Naive thymus-derived CD8-positive, alpha-beta T cell (primary cell): ENCODE results near the gene RBL2. TPM values are rescaled to one million over a fixed set of nuclear protein-coding genes. Genes with fewer than 3 reads are reported as not detected.
A peak's percentile ranks its signal among the peaks of the same experiment; 100 is the strongest.
"Not testable (repeated sequence)": the region's sequence is repeated elsewhere in the genome, so short reads cannot be mapped to it uniquely, and the experiment has no call there.

Experiments used
- ATAC-seq, 2 donors: fragments of 150-1000 bp; cut with Tn5 transposase in 1 of 2; sonication (Bioruptor Pico), chemical (Tn5 transposase) in 1 of 2; 1 replicate in 1 of 2; 2 replicates in 1 of 2; pipeline ENCODE4 v1.10.0; 2021; ENCODE audit warnings: mild to moderate bottlenecking in 2 of 2, moderate library complexity in 2 of 2
- POLR2A ChIA-PET: fragments of 350-600 bp; sonication (Branson Sonifier 250); formaldehyde crosslinking; loops from one replicate; lab custom pipeline; 2021; ENCODE audit warnings: antibody characterized with exemption; lab: Charles Lee
- DNase-seq, 10 donors: peaks; one replicate each; pipeline versions ENCODE4 v3.0.0 to v3.0.0-alpha.2; 2020 to 2022
- H3K27ac Mint-ChIP-seq, 10 donors: one replicate each; pipeline ENCODE4 v1.8.0; 2020 to 2022; ENCODE audit warnings: mild to moderate bottlenecking in 10 of 10, mixed read lengths in 10 of 10, moderate library complexity in 4 of 10, inconsistent platforms in 1 of 10
- H3K27me3 Mint-ChIP-seq, 5 donors: one replicate each; pipeline ENCODE4 v1.8.0; 2021 to 2022; ENCODE audit warnings: mixed read lengths in 5 of 5
- H3K36me3 Mint-ChIP-seq, 3 donors: one replicate each; pipeline ENCODE4 v1.8.0; 2020 to 2022; ENCODE audit warnings: mixed read lengths in 3 of 3, mild to moderate bottlenecking in 2 of 3, inconsistent platforms in 1 of 3
- H3K4me1 Mint-ChIP-seq, 4 donors: one replicate each; pipeline ENCODE4 v1.8.0; 2021 to 2022; ENCODE audit warnings: mixed read lengths in 4 of 4
- H3K4me3 Mint-ChIP-seq, 10 donors: one replicate each; pipeline ENCODE4 v1.8.0; 2020 to 2022; ENCODE audit warnings: mild to moderate bottlenecking in 10 of 10, mixed read lengths in 10 of 10, moderate library complexity in 6 of 10, inconsistent platforms in 1 of 10
- H3K9me3 Mint-ChIP-seq, 9 donors: one replicate each; pipeline ENCODE4 v1.8.0; 2020 to 2022; ENCODE audit warnings: mixed read lengths in 9 of 9, mild to moderate bottlenecking in 3 of 9, inconsistent platforms in 1 of 9, moderate library complexity in 1 of 9
- polyA plus RNA-seq, 3 donors: library from polyadenylated mRNA; unstranded; fragments of 300-500 nt; fragmentation: Illumina TruSeq; gene quantifications; one replicate each; pipeline ENCODE4 v1.2.3, GENCODE V29; 2021
- total RNA-seq, 8 experiments: library from RNA in 2 of 8; stranded (reverse) in 2 of 8; gene quantifications; one replicate each; pipeline ENCODE4 v1.2.3 and lab custom pipeline; 2021 to 2026

RBL2 gene, protein sequence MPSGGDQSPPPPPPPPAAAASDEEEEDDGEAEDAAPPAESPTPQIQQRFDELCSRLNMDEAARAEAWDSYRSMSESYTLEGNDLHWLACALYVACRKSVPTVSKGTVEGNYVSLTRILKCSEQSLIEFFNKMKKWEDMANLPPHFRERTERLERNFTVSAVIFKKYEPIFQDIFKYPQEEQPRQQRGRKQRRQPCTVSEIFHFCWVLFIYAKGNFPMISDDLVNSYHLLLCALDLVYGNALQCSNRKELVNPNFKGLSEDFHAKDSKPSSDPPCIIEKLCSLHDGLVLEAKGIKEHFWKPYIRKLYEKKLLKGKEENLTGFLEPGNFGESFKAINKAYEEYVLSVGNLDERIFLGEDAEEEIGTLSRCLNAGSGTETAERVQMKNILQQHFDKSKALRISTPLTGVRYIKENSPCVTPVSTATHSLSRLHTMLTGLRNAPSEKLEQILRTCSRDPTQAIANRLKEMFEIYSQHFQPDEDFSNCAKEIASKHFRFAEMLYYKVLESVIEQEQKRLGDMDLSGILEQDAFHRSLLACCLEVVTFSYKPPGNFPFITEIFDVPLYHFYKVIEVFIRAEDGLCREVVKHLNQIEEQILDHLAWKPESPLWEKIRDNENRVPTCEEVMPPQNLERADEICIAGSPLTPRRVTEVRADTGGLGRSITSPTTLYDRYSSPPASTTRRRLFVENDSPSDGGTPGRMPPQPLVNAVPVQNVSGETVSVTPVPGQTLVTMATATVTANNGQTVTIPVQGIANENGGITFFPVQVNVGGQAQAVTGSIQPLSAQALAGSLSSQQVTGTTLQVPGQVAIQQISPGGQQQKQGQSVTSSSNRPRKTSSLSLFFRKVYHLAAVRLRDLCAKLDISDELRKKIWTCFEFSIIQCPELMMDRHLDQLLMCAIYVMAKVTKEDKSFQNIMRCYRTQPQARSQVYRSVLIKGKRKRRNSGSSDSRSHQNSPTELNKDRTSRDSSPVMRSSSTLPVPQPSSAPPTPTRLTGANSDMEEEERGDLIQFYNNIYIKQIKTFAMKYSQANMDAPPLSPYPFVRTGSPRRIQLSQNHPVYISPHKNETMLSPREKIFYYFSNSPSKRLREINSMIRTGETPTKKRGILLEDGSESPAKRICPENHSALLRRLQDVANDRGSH
- 100 to 1,000 TPM; 593 to 608 TPM for total RNA-seq
- 100 to 1,000 TPM; 245 to 302 (median 262) TPM for polyA plus RNA-seq
- 146 to 920 (median 568) reads per million in 6 experiments for total RNA-seq (lab: John Stamatoyannopoulos, UW)

DNA sequence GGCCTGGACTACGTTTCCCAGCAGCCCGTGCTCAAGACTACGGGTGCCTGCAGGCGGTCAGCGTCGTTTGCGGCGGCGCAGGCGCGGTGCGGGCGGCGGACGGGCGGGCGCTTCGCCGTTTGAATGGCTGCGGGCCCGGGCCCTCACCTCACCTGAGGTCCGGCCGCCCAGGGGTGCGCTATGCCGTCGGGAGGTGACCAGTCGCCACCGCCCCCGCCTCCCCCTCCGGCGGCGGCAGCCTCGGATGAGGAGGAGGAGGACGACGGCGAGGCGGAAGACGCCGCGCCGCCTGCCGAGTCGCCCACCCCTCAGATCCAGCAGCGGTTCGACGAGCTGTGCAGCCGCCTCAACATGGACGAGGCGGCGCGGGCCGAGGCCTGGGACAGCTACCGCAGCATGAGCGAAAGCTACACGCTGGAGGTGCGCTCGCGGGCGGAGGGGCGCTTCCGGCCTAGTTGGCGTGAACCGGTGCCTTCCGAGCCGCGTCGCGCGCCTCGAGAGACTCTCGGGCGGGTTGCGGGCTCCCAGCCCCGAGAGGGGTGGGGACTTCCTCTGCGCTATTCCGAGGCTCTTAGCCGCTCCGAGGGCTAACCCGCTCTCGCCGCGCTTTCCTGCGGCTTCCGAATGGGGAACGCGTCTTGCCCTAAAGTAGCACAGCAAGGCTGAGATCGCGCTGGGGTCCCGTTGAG is at the start of gene RBL2:
Gene RBL2 (plus strand): TSS at position 95 of the 689 bp plus-strand sequence. CDS start 86 bp downstream, at position 181.
- Mint-ChIP-seq H3K4me1 (peaks cover 12 to 47% (median 29%) of the 10 kb centered on the region in 4 donors), H3K9me3 (peaks cover 0 to 3% (median 0%) of the 10 kb centered on the region in 9 donors), H3K4me3 (peak within 1 kb of the TSS; percentile 92 to 99 (median 98)), H3K27ac (peak within 1 kb of the TSS; percentile 95 to 99 (median 98)), H3K36me3 (peaks cover 5 to 11% (median 5%) of the 10 kb centered on the region in 3 donors), H3K27me3 (no peaks in the 10 kb centered on the region)
- ATAC-seq (peak; percentile 79 to 80), DNase-seq (peak; percentile 67 to 89 (median 80))
- POLR2A ChIA-PET, result interaction anchor here (0.8 to 12.0 kb wide), 15 partner anchors 12 to 393 kb away, joined by 3 to 564 read pairs (median 5); partner anchors contain the start of genes AKTIP, FTO and RPGRIP1L

DNA sequence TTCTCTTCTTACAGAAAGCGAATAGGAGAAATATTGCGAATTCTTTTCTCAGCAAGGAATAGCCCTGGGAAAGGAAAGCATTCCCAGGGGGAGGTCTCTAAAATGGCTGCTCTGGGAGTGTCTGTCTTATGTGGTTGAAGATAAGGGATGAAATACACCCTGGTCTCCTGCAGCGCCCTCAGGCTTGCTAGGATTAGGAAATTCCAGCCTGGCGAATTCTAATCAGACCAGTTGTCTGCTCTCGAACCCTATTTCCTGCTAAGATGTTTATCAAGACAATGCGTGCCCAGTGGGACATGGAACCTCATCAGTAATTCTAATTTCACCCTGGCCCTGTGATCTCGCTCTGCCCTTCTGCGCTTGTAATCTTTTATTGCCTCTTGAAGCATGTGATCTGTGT is 49.7 kb upstream of the RBL2 start:
- DNase-seq, ATAC-seq, POLR2A ChIA-PET, H3K27ac Mint-ChIP-seq, H3K4me3 Mint-ChIP-seq, H3K27me3 Mint-ChIP-seq: not testable (repeated sequence)
- H3K9me3 Mint-ChIP-seq, result peaks cover 0 to 29% (median 18%) of the 10 kb centered on the region in 9 donors
- peaks cover 5 to 16% (median 7%) of the 10 kb centered on the region in 4 donors for H3K4me1 Mint-ChIP-seq
- peaks cover 24 to 72% (median 62%) of the 10 kb centered on the region in 3 donors for H3K36me3 Mint-ChIP-seq

DNA sequence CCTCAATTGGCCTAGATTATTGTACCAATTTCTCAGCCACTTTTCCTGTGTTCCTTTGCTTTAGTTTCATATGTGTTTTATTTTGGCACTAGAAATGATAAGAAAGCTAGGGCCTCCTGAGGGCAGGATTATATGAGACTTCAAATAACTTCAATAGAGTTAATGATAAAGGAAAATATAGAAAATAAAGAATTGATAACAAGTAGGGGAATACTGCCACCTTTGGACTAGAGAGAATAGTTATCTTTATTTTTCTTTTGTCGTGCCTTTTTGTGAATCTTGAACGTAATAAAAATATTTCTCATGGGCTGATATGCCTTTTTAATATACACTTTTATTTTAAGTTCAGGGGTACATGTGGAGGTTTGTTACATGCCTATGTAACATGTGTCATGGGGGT is 29.3 kb upstream of the RBL2 start:
- Mint-ChIP-seq H3K27ac (no peak overlapping the region), H3K27me3 (no peaks in the 10 kb centered on the region), H3K4me3 (no peak overlapping the region), H3K9me3 (peaks cover 0 to 3% (median 0%) of the 10 kb centered on the region in 9 donors), H3K4me1 (peaks cover 0 to 2% (median 0%) of the 10 kb centered on the region in 4 donors), H3K36me3 (no peaks in the 10 kb centered on the region)
- DNase-seq (no peak), ATAC-seq (no peak)
- POLR2A ChIA-PET, result no interaction called here

DNA sequence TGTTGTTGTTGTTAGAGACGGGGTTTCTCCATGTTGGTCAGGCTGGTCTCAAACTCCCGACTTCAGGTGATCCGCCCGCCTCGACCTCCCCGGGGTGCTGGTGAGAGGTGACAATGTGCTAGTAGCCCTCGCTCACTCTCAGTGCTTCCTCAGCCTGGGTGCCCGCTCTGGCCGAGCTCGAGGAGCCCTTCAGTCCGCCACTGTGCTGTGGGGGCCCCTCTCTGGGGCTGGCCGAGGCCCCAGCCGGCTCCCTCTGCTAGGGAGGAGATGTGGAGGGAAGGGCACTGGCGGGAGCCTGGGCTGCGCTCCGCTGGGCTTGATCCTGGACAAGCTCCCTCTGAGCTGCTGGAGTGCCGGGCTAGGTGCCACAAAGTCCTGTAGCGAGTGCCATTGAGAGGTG is 21.7 kb upstream of the RBL2 start:
- ATAC-seq (no peak), DNase-seq (peak in 1 of 10 donors; percentile 45)
- peaks cover 0 to 8% (median 5%) of the 10 kb centered on the region in 3 donors for H3K36me3 Mint-ChIP-seq
- peaks cover 2 to 10% (median 7%) of the 10 kb centered on the region in 4 donors for H3K4me1 Mint-ChIP-seq
- no peak overlapping the region for H3K27ac Mint-ChIP-seq
- no peak overlapping the region for H3K4me3 Mint-ChIP-seq
- H3K27me3 Mint-ChIP-seq, result no peaks in the 10 kb centered on the region
- H3K9me3 Mint-ChIP-seq, result peaks cover 0 to 6% (median 2%) of the 10 kb centered on the region in 9 donors
- POLR2A ChIA-PET, result interaction anchor here (0.6 kb wide), 1 partner anchor 26 kb away, joined by 10 read pairs; no protein-coding TSS in a partner anchor

DNA sequence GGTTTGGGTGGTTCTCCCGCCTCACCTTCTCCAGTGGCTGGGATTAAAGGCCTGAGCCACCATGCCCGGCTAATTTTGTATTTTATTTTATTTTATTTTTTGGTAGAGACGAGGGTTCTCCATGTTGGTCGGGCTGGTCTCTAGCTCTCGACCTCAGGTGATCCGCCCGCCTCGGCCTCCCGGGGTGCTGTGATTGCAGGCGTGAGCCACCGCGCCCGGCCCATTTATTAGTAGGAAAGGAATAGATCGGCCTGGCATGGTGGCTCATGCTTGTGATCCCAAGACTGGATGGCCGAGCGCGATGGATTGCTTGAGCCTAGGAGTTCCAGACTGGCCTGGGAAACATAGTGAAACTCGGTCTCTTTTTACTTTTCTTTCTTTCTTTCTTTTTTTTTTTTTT is 20.4 kb upstream of the RBL2 start:
- H3K27me3 Mint-ChIP-seq, result no peaks in the 10 kb centered on the region
- H3K4me3 Mint-ChIP-seq, result no peak overlapping the region
- no peak overlapping the region for H3K27ac Mint-ChIP-seq
- peaks cover 2 to 13% (median 8%) of the 10 kb centered on the region in 4 donors for H3K4me1 Mint-ChIP-seq
- ATAC-seq, result no peak
- no peak for DNase-seq
- peaks cover 0 to 6% (median 2%) of the 10 kb centered on the region in 9 donors for H3K9me3 Mint-ChIP-seq
- POLR2A ChIA-PET, result no interaction called here
- H3K36me3 Mint-ChIP-seq, result peaks cover 0 to 8% (median 5%) of the 10 kb centered on the region in 3 donors

DNA sequence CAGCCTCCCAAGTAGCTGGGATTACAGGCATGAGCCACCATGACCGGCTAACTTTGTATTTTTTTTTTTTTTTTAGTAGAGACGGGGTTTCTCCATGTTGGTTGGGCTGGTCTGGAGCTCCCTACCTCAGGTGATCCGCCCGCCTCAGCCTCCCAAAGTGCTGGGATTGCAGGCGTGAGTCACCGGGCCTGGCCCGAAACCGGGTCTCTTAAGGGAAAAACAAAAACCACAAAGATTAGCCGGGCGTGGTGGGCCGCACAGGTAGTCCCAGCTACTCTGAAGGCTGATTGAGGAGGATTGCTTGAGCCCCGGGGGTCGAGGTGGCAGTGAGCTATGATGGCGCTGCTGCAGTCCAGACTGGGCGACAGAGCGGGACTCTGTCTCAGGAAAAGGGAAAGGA is 19.9 kb upstream of the RBL2 start:
- no peaks in the 10 kb centered on the region for H3K27me3 Mint-ChIP-seq
- H3K4me1 Mint-ChIP-seq, result peaks cover 5 to 13% (median 8%) of the 10 kb centered on the region in 4 donors
- peaks cover 0 to 9% (median 5%) of the 10 kb centered on the region in 3 donors for H3K36me3 Mint-ChIP-seq
- H3K4me3 Mint-ChIP-seq, result no peak overlapping the region
- ATAC-seq (no peak), DNase-seq (no peak)
- no peak overlapping the region for H3K27ac Mint-ChIP-seq
- peaks cover 0 to 6% (median 2%) of the 10 kb centered on the region in 9 donors for H3K9me3 Mint-ChIP-seq
- POLR2A ChIA-PET, result no interaction called here

DNA sequence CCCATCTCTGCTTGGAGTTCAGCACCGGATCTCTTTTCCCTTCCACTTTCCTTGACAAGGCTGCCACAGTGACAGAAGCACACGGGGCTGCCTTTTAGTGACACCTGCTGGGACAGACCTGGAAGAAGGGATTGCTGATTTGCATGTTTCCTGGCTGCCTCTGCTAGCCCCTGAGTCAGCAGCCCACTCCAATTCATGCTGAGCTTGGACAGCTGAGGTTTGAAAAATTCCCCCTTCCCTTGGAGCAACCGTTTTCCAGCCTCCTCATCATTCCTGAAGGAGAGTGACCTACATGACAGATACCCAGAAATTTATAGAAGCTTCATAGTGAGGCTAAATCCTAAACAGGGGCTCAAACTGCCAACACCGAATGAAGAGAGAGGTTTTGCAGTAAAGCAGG is 18.8 kb upstream of the RBL2 start:
- Mint-ChIP-seq H3K36me3 (peaks cover 0 to 6% (median 5%) of the 10 kb centered on the region in 3 donors), H3K27ac (peak overlapping the region in 2 of 10 donors; percentile 9 to 37), H3K4me1 (peaks cover 6 to 13% (median 10%) of the 10 kb centered on the region in 4 donors), H3K4me3 (no peak overlapping the region), H3K9me3 (peaks cover 0 to 6% (median 2%) of the 10 kb centered on the region in 9 donors), H3K27me3 (no peaks in the 10 kb centered on the region)
- no peak for ATAC-seq
- POLR2A ChIA-PET, result interaction anchor here (0.6 kb wide), 1 partner anchor 145 kb away, joined by 3 read pairs; no protein-coding TSS in a partner anchor
- no peak for DNase-seq

DNA sequence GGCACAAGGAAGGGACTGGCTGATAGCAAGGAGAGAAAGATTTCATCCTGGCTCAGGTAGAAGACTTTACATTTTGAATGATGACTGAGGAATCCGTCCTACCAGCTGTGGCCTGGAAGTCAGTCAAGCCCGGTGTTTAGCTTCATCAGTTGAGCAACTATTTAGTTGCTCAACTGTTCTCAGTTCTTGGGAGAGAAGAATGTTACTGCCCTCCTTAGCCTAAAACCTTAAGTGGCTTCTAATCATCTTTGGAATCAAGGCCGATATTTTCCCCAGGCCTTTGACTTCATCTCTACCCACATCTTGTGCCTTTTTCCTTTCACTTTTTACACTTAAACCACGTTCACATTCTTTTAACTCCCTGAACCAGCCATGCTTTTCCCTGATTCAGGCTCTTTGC is 17.3 kb upstream of the RBL2 start:
- H3K4me1 Mint-ChIP-seq, result peaks cover 6 to 11% (median 9%) of the 10 kb centered on the region in 4 donors
- peaks cover 0 to 6% (median 0%) of the 10 kb centered on the region in 3 donors for H3K36me3 Mint-ChIP-seq
- H3K4me3 Mint-ChIP-seq, result peak overlapping the region in 1 of 10 donors; percentile 20
- no peak for DNase-seq
- no peak overlapping the region for H3K27ac Mint-ChIP-seq
- no peaks in the 10 kb centered on the region for H3K27me3 Mint-ChIP-seq
- POLR2A ChIA-PET, result interaction anchor here (0.8 kb wide), 1 partner anchor 12 kb away, joined by 3 read pairs; no protein-coding TSS in a partner anchor
- ATAC-seq, result no peak
- H3K9me3 Mint-ChIP-seq, result peaks cover 0 to 2% (median 0%) of the 10 kb centered on the region in 9 donors

DNA sequence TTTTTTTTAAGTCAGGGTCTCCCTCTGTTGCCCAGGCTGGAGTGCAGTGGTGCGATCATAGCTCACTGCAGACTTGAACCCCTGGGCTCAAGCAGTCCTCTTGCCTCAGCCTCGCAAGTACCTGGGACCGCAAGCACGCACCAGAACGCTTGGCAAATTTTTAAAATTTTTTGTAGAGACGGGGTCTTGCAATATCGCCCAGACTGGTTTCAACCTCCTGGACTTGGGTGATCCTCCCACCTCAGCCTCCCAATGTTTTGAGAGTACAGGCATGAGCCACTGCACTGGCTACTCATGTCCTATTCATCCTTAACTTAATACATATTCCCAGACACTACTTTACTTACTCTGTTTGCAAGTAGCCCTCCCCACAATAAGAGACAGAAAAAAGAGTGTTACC is 16.3 kb upstream of the RBL2 start:
- ATAC-seq, result no peak
- Mint-ChIP-seq H3K4me1 (peaks cover 6 to 11% (median 9%) of the 10 kb centered on the region in 4 donors), H3K27me3 (no peaks in the 10 kb centered on the region), H3K9me3 (peaks cover 0 to 2% (median 0%) of the 10 kb centered on the region in 9 donors), H3K27ac (peak overlapping the region in 1 of 10 donors; percentile 3), H3K4me3 (no peak overlapping the region), H3K36me3 (peaks cover 0 to 6% (median 0%) of the 10 kb centered on the region in 3 donors)
- DNase-seq, result no peak
- POLR2A ChIA-PET, result interaction anchor here (0.7 kb wide), 1 partner anchor 12 kb away, joined by 3 read pairs; no protein-coding TSS in a partner anchor

DNA sequence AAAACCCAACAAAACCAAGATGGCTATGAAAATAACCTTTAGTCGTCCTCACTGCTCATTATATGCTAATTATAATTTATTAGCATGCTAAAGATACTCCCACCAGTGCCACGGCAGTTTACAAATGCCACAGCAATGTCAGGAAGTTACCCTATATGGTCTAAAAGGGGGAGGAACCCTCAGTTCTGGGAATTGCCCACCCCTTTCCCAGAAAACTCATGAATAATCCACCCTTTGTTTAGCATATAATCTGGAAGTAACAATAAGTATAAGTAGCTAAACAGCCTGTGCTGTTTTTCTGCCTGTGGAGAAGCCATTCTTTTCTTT is 14.9 kb upstream of the RBL2 start:
- H3K4me1 Mint-ChIP-seq, H3K4me3 Mint-ChIP-seq, POLR2A ChIA-PET, H3K27me3 Mint-ChIP-seq, H3K36me3 Mint-ChIP-seq, H3K9me3 Mint-ChIP-seq, DNase-seq, ATAC-seq: not testable (repeated sequence)
- H3K27ac Mint-ChIP-seq, result peak overlapping the region in 1 of 10 donors; percentile 45

DNA sequence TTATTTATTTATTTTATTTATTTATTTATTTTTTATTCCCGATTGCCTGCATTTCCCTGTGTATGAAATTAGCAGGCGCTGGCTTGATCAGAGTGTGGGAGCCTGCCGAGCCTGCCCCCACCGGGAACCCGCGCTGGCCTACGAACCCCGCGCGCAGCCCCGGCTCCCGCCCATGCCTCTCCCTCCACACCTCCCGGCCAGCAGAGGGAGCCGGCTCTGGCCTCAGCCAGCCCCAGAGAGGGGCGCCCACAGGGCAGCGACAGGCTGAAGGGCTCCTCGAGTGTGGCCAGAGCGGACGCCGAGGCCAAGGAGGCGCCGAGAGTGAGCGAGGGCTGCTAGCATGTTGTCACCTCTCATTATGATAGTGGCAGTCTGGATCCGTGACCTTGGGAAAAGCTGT is 13.0 kb upstream of the RBL2 start:
- no peak overlapping the region for H3K4me3 Mint-ChIP-seq
- peaks cover 0 to 9% (median 6%) of the 10 kb centered on the region in 4 donors for H3K4me1 Mint-ChIP-seq
- POLR2A ChIA-PET, result no interaction called here
- peaks cover 0 to 10% (median 2%) of the 10 kb centered on the region in 9 donors for H3K9me3 Mint-ChIP-seq
- no peak for ATAC-seq
- no peaks in the 10 kb centered on the region for H3K27me3 Mint-ChIP-seq
- peaks cover 0 to 4% (median 0%) of the 10 kb centered on the region in 3 donors for H3K36me3 Mint-ChIP-seq
- H3K27ac Mint-ChIP-seq, result no peak overlapping the region
- DNase-seq, result no peak
